ENCODE data around the gene TSKS. TPM values are rescaled to one million over a fixed set of nuclear protein-coding genes. Genes with fewer than 3 reads are reported as not detected.

Gene TSKS
- total and polyA plus RNA-seq, 3 experiments from 2014 or later = 0.42 to 0.79 TPM; not detected in 1

- H3K27ac ChIP-seq (ENCODE audit: low read depth, low read length) = peak overlapping the region; percentile 38
- Mint-ChIP-seq H3K4me3 (peak overlapping the region in 1 of 7 donors; percentile 32), H3K4me1 (peaks cover 29 to 43% (median 38%) of the 10 kb centered on the region in 3 donors), H3K27ac (peak overlapping the region in 4 of 8 donors; percentile 28 to 90 (median 60)), H3K36me3 (peaks cover 0 to 42% (median 2%) of the 10 kb centered on the region in 3 donors), H3K27me3 (no peaks in the 10 kb centered on the region), H3K9me3 (no peaks in the 10 kb centered on the region)
- H3K9me3 ChIP-seq (ENCODE audit: low read length) = no peaks in the 10 kb centered on the region
- CTCF ChIA-PET = no interaction called here
- no peaks in the 10 kb centered on the region for H3K27me3 ChIP-seq (ENCODE audit: insufficient read depth, low read length, poor library complexity, severe bottlenecking)
- H3K4me3 ChIP-seq (ENCODE audit: low read length) = no peak overlapping the region
- DNase-seq = no peak
- H3K36me3 ChIP-seq (ENCODE audit: insufficient read depth, low read length) = no peaks in the 10 kb centered on the region
- POLR2A ChIA-PET = no interaction called here
- H3K4me1 ChIP-seq (ENCODE audit: insufficient read depth, low read length) = no peaks in the 10 kb centered on the region
These were observed 13.3 kb upstream of the TSKS start for GRCh38 chr19:49776371-49776764.

GRCh38 chr19:49775742-49776370 lies 12.8 kb upstream of the TSKS start:
- ChIA-PET POLR2A (no interaction called here), CTCF (no interaction called here)
- Histone ChIP-seq H3K4me1 (ENCODE audit: insufficient read depth, low read length) (no peaks in the 10 kb centered on the region), H3K36me3 (ENCODE audit: insufficient read depth, low read length) (no peaks in the 10 kb centered on the region), H3K9me3 (ENCODE audit: low read length) (no peaks in the 10 kb centered on the region), H3K27me3 (ENCODE audit: insufficient read depth, low read length, poor library complexity, severe bottlenecking) (no peaks in the 10 kb centered on the region), H3K4me3 (ENCODE audit: low read length) (no peak overlapping the region), H3K27ac (ENCODE audit: low read depth, low read length) (peak overlapping the region; percentile 38)
- DNase-seq = no peak
- H3K4me1 Mint-ChIP-seq = peaks cover 29 to 39% (median 34%) of the 10 kb centered on the region in 3 donors
- no peak overlapping the region for H3K4me3 Mint-ChIP-seq
- no peaks in the 10 kb centered on the region for H3K27me3 Mint-ChIP-seq
- peaks cover 0 to 37% (median 2%) of the 10 kb centered on the region in 3 donors for H3K36me3 Mint-ChIP-seq
- H3K27ac Mint-ChIP-seq = peak overlapping the region in 6 of 8 donors; percentile 28 to 90 (median 52)
- no peaks in the 10 kb centered on the region for H3K9me3 Mint-ChIP-seq

- H3K36me3 Mint-ChIP-seq = peaks cover 0 to 34% (median 0%) of the 10 kb centered on the region in 3 donors
These were observed 11.9 kb upstream of the TSKS start for GRCh38 chr19:49774969-49775368.

GRCh38 chr19:49773663-49774350 lies 10.7 kb upstream of the TSKS start:
- H3K4me1 Mint-ChIP-seq = peaks cover 34 to 44% (median 42%) of the 10 kb centered on the region in 3 donors
- CTCF ChIA-PET = no interaction called here

More at GRCh38 chr19:49774969-49775368, 11.9 kb upstream of the TSKS start:
- Histone ChIP-seq H3K36me3 (ENCODE audit: insufficient read depth, low read length) (no peaks in the 10 kb centered on the region), H3K27me3 (ENCODE audit: insufficient read depth, low read length, poor library complexity, severe bottlenecking) (no peaks in the 10 kb centered on the region), H3K9me3 (ENCODE audit: low read length) (no peaks in the 10 kb centered on the region), H3K27ac (ENCODE audit: low read depth, low read length) (no peak overlapping the region), H3K4me3 (ENCODE audit: low read length) (no peak overlapping the region), H3K4me1 (ENCODE audit: insufficient read depth, low read length) (no peaks in the 10 kb centered on the region)
- peaks cover 29 to 38% (median 37%) of the 10 kb centered on the region in 3 donors for H3K4me1 Mint-ChIP-seq
- no peak for DNase-seq
- ChIA-PET CTCF (no interaction called here), POLR2A (no interaction called here)
- H3K27ac Mint-ChIP-seq = no peak overlapping the region
- H3K9me3 Mint-ChIP-seq = no peaks in the 10 kb centered on the region
- no peaks in the 10 kb centered on the region for H3K27me3 Mint-ChIP-seq
- H3K4me3 Mint-ChIP-seq = no peak overlapping the region

GRCh38 chr19:49772850-49773432 lies 9.8 kb upstream of the TSKS start:
- no peak overlapping the region for H3K27ac ChIP-seq (ENCODE audit: low read depth, low read length)
- Mint-ChIP-seq H3K4me1 (peaks cover 40 to 53% (median 45%) of the 10 kb centered on the region in 3 donors), H3K27ac (peak overlapping the region in 3 of 8 donors; percentile 1 to 40 (median 17)), H3K36me3 (peaks cover 0 to 30% (median 0%) of the 10 kb centered on the region in 3 donors), H3K27me3 (no peaks in the 10 kb centered on the region), H3K9me3 (no peaks in the 10 kb centered on the region), H3K4me3 (peak overlapping the region in 1 of 7 donors; percentile 62)
- no peaks in the 10 kb centered on the region for H3K9me3 ChIP-seq (ENCODE audit: low read length)
- no peak for DNase-seq
- no peaks in the 10 kb centered on the region for H3K36me3 ChIP-seq (ENCODE audit: insufficient read depth, low read length)
- ChIA-PET CTCF (no interaction called here), POLR2A (no interaction called here)
- H3K27me3 ChIP-seq (ENCODE audit: insufficient read depth, low read length, poor library complexity, severe bottlenecking) = no peaks in the 10 kb centered on the region
- no peak overlapping the region for H3K4me3 ChIP-seq (ENCODE audit: low read length)
- peaks cover 10% of the 10 kb centered on the region for H3K4me1 ChIP-seq (ENCODE audit: insufficient read depth, low read length)

More at GRCh38 chr19:49773663-49774350, 10.7 kb upstream of the TSKS start:
- H3K36me3 ChIP-seq (ENCODE audit: insufficient read depth, low read length) = no peaks in the 10 kb centered on the region
- POLR2A ChIA-PET = no interaction called here
- peak overlapping the region in 3 of 8 donors; percentile 1 to 89 (median 11) for H3K27ac Mint-ChIP-seq
- no peaks in the 10 kb centered on the region for H3K27me3 Mint-ChIP-seq
- H3K9me3 Mint-ChIP-seq = no peaks in the 10 kb centered on the region
- peaks cover 5% of the 10 kb centered on the region for H3K4me1 ChIP-seq (ENCODE audit: insufficient read depth, low read length)
- no peak for DNase-seq
- H3K4me3 Mint-ChIP-seq = peak overlapping the region in 1 of 7 donors; percentile 17
- peaks cover 0 to 30% (median 0%) of the 10 kb centered on the region in 3 donors for H3K36me3 Mint-ChIP-seq
- H3K27ac ChIP-seq (ENCODE audit: low read depth, low read length) = no peak overlapping the region
- H3K27me3 ChIP-seq (ENCODE audit: insufficient read depth, low read length, poor library complexity, severe bottlenecking) = no peaks in the 10 kb centered on the region
- no peak overlapping the region for H3K4me3 ChIP-seq (ENCODE audit: low read length)
- no peaks in the 10 kb centered on the region for H3K9me3 ChIP-seq (ENCODE audit: low read length)

GRCh38 chr19:49771674-49772139 lies 8.6 kb upstream of the TSKS start:
- H3K36me3 ChIP-seq (ENCODE audit: insufficient read depth, low read length) = no peaks in the 10 kb centered on the region
- Mint-ChIP-seq H3K4me1 (peaks cover 48 to 61% (median 53%) of the 10 kb centered on the region in 3 donors), H3K27me3 (no peaks in the 10 kb centered on the region), H3K9me3 (no peaks in the 10 kb centered on the region), H3K4me3 (peak overlapping the region in 3 of 7 donors; percentile 41 to 44 (median 41)), H3K36me3 (peaks cover 0 to 30% (median 0%) of the 10 kb centered on the region in 3 donors), H3K27ac (peak overlapping the region in 3 of 8 donors; percentile 18 to 65 (median 31))
- ChIA-PET POLR2A (interaction anchor here (0.6 kb wide), 1 partner anchor 61 kb away, joined by 3 read pairs; no protein-coding TSS in a partner anchor), CTCF (interaction anchor here (1.7 kb wide), 1 partner anchor 54 kb away, joined by 5 read pairs; no protein-coding TSS in a partner anchor)
- no peaks in the 10 kb centered on the region for H3K27me3 ChIP-seq (ENCODE audit: insufficient read depth, low read length, poor library complexity, severe bottlenecking)
- no peak overlapping the region for H3K27ac ChIP-seq (ENCODE audit: low read depth, low read length)
- H3K9me3 ChIP-seq (ENCODE audit: low read length) = no peaks in the 10 kb centered on the region
- H3K4me1 ChIP-seq (ENCODE audit: insufficient read depth, low read length) = peaks cover 17% of the 10 kb centered on the region
- DNase-seq = peak in 1 of 5 donors; percentile 14
- H3K4me3 ChIP-seq (ENCODE audit: low read length) = no peak overlapping the region

GRCh38 chr19:49770529-49770928 lies 7.4 kb upstream of the TSKS start:
- no peak overlapping the region for H3K27ac ChIP-seq (ENCODE audit: low read depth, low read length)
- CTCF ChIA-PET = interaction anchor here (0.6 to 1.7 kb wide), 2 partner anchors 48 to 53 kb away, joined by 4 to 5 read pairs; no protein-coding TSS in a partner anchor
- Mint-ChIP-seq H3K27me3 (no peaks in the 10 kb centered on the region), H3K9me3 (no peaks in the 10 kb centered on the region), H3K4me3 (no peak overlapping the region), H3K27ac (peak overlapping the region in 1 of 8 donors; percentile 40), H3K4me1 (peaks cover 48 to 60% (median 54%) of the 10 kb centered on the region in 3 donors), H3K36me3 (peaks cover 0 to 24% (median 0%) of the 10 kb centered on the region in 3 donors)
- H3K36me3 ChIP-seq (ENCODE audit: insufficient read depth, low read length) = no peaks in the 10 kb centered on the region
- H3K27me3 ChIP-seq (ENCODE audit: insufficient read depth, low read length, poor library complexity, severe bottlenecking) = no peaks in the 10 kb centered on the region
- peaks cover 23% of the 10 kb centered on the region for H3K4me1 ChIP-seq (ENCODE audit: insufficient read depth, low read length)
- H3K4me3 ChIP-seq (ENCODE audit: low read length) = no peak overlapping the region
- no peak for DNase-seq
- no peaks in the 10 kb centered on the region for H3K9me3 ChIP-seq (ENCODE audit: low read length)
- POLR2A ChIA-PET = no interaction called here

Data from CD8-positive, alpha-beta memory T cell (primary cell).